Skin epidermis (tissue), 12 donors: ENCODE measurements around the gene BTBD9.

ENCODE experiments used
- H3K27ac ChIP-seq, 21 experiments: fragments of 200-600 bp; sonication (generic) in 11 of 21; one replicate each; pipeline ENCODE4 v1.5.0; 2020; ENCODE audit warnings: mild to moderate bottlenecking in 3 of 21, inconsistent platforms in 2 of 21, moderate library complexity in 2 of 21
- H3K4me3 ChIP-seq, 7 experiments: fragments of 200-600 bp; sonication (generic) in 2 of 7; one replicate each; pipeline ENCODE4 v1.5.0; 2020; ENCODE audit warnings: inconsistent platforms in 2 of 7, mild to moderate bottlenecking in 2 of 7, moderate library complexity in 1 of 7

The BTBD9 gene

DNA sequence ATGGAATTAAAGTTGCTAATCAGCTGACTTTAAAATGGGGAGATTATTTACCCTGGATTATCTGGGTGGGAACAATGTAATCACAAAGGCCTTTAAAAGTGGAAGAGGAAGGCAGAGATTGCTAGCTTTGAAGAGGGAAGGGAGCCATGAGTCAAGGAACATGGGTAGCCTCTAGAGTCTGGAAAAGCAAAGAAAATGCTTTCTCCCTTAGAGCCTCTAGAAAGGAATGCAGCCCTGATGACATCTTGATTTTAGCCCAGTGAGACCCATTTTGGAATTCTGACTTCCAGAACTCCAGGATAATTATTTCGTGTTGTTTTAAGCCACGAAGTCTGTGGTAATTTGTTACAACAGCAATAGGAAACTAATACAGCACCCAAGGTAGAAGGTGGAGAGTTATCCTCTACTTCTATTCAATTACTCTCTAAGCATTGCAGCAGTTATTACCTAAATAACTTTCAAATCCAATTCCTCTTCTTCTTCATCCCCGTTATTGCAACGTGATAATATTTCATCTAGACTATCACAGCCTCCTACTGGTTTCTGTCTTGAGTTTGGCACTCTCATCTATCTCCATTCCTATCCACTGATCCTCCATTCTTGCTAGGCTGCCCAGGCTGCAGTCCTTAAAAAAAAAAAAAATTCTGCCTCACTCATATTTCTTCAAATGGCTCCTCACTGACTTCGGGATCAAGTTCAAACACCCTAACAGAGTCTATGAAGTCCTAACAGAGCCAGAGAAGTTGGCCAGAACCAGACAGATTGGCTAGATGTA is 224.3 kb downstream of the BTBD9 start:
- H3K27ac ChIP-seq, result no peak overlapping the region
- no peak overlapping the region for H3K4me3 ChIP-seq

GRCh38 chr6:38413102-38413800 is 226.5 kb downstream of the BTBD9 start:
- Histone ChIP-seq H3K27ac (peak overlapping the region in 1 of 21 experiments; percentile 33), H3K4me3 (no peak overlapping the region)

GRCh38 chr6:38407192-38407591 is 232.5 kb downstream of the BTBD9 start:
- Histone ChIP-seq H3K27ac (no peak overlapping the region), H3K4me3 (no peak overlapping the region)

- H3K27ac ChIP-seq, result no peak overlapping the region
- no peak overlapping the region for H3K4me3 ChIP-seq
These were observed 233.6 kb downstream of the BTBD9 start for GRCh38 chr6:38406096-38406495.

DNA sequence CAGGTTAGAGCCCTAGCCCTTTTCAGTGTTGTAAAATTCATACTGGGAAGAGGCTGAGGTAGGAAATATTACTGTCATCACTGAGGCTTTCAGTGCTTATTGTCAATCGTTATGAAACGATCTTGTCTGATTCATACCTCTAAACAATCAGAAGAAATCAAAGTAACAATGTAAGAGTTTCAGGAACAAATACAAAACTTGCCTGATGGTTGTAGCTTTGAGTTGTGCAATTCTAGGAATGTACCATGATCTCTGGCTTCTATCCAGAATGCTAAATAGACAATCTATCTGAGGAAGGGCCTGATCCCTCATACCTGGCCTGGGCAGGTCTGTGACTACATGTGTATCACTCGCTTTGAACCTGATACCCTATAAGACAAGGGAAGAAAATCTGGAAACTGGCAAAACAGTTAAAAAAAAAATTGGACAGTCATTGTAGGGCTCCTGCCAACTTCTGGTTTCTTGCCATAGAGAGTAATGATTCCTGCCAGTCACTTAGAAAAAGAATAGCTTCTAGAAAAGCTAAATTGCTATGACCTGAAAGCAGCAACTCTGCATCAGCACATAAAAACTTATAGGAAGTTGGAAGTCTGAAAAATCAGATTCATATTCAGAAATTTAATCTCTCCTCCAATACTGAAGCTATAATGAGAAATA is 234.7 kb downstream of the BTBD9 start:
- Histone ChIP-seq H3K27ac (peak overlapping the region in 2 of 21 experiments; percentile 28 to 35), H3K4me3 (no peak overlapping the region)

DNA sequence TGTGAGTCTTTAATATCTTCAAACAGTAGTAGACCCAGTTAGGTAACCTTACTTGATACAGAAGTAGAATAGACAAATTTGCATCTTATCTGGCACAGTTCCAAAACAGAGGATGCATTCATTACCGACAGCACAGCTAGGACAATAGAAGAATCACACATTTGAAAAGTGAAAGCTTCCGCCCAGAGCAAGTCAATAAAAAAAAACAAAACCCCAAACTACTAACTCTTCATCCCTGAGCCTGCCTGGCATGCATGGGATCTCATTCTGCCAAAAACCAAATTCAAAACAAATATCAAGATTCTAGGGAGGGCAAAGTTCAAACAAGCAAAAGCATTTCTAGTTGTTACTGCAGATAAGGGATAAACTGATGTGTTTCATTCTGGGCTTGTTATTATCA is 235.4 kb downstream of the BTBD9 start:
- Histone ChIP-seq H3K27ac (peak overlapping the region in 3 of 21 experiments; percentile 17 to 35 (median 28)), H3K4me3 (no peak overlapping the region)

- H3K4me3 ChIP-seq, result no peak overlapping the region
- H3K27ac ChIP-seq, result no peak overlapping the region
These were observed 236.2 kb downstream of the BTBD9 start for GRCh38 chr6:38403548-38403947.

DNA sequence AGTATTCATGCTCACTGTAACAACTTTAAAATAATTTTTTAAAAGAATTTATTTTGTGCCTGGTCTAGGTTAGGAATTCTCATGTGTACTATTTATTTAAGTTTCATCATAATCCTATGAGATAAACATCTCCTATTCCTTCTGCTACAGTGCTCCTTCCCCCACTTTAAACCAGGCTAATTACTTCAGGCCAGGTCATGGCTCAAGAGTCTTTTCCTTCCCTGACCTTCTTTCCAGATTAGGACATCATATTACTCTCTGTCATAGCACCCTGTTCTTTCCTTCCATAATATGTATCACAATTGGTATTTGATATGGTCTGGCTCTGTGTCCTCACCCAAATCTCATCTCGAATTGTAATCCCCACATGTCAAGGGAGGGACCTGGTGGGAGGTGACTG is 239.0 kb downstream of the BTBD9 start:
- H3K4me3 ChIP-seq, result no peak overlapping the region
- no peak overlapping the region for H3K27ac ChIP-seq

GRCh38 chr6:38400101-38400500 is 239.6 kb downstream of the BTBD9 start:
- Histone ChIP-seq H3K27ac (no peak overlapping the region), H3K4me3 (no peak overlapping the region)

- Histone ChIP-seq H3K27ac (no peak overlapping the region), H3K4me3 (no peak overlapping the region)
These were observed 243.5 kb downstream of the BTBD9 start for GRCh38 chr6:38396209-38396608.

DNA sequence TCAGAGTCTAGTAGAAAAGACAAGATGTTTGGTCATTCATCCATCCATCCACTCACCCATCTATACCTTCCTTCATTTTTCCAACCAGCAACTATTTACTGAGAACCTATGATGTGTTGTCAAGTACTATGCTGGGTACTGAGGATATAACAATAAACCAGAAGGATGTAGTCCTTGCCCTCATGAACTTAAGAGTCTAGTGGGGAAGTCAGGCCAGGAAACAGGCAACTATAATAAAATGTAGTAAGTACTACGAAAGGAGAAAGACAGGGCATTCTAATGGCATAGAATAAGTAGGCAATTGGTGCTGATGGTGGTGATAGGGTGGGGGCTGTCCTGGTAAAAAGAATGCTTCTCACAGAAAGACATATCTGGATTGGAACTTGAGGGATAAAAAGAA is 245.7 kb downstream of the BTBD9 start:
- Histone ChIP-seq H3K27ac (no peak overlapping the region), H3K4me3 (no peak overlapping the region)

DNA sequence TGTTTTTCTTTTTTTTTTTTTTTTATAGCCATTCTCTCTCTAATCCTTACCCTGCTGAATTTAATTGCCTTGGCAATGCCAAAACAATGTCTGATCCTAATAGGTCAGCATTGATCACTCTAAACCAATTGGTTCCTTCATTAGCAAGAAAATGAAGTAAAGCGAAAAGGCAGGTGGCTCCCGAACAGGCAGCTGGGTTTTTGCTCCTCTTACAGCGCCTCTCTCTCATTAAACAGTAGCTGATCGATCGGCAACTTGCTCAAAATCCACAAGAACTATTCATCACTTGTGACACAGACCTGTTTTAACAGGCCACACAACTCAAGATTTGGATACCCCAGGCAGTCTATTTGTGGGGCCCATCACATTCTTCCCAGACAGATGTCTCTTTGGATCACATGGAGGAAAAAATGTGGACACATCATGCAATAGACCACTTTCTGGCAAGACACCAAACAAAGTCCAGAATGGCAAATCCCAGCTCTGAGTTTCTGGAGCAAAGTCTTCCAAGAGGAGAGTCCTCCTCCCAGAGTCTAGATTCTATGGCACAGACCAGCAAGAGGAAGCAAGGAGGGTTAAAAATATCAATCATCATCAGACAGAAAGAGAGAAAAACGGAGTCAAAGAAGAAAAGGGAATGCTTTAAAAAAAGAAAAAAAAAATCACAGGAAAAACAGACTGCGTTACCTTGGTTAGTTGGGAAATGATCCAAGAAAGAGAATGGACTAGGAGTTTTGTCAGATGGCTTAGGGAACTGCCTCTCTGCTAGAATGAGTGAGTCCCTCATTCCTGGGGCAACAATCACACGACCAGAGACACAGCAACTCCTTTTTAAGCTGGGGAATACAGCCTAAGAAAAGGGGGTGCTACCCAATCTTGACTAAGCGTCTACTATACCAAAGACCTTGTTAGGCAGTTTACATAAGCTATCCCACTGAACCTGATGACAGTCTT is 247.8 kb downstream of the BTBD9 start:
- Histone ChIP-seq H3K4me3 (no peak overlapping the region), H3K27ac (no peak overlapping the region)

DNA sequence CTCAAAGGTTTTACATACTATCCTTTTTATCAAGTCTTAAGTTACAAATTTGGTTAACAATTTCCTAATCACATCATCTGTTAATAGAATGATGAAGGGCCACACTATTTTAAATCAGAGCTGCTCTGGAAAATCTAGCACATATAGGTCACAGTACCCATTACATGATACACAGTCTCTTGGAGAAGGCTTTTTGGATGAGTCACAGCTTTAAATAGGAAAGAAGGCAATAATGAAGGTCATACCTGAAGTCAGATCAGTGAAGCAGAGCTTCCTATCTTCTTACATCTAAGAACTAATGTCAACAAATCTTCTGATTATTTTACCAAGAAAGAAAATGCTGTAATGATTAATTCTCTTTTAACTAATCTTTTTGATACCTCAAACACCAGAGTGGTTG is 248.5 kb downstream of the BTBD9 start:
- Histone ChIP-seq H3K27ac (no peak overlapping the region), H3K4me3 (no peak overlapping the region)

- H3K27ac ChIP-seq, result no peak overlapping the region
- no peak overlapping the region for H3K4me3 ChIP-seq
These were observed 249.9 kb downstream of the BTBD9 start for GRCh38 chr6:38389875-38390274.

- H3K4me3 ChIP-seq, result no peak overlapping the region
- peak overlapping the region in 3 of 21 experiments; percentile 2 to 15 (median 9) for H3K27ac ChIP-seq
These were observed 251.8 kb downstream of the BTBD9 start for GRCh38 chr6:38387971-38388370.

DNA sequence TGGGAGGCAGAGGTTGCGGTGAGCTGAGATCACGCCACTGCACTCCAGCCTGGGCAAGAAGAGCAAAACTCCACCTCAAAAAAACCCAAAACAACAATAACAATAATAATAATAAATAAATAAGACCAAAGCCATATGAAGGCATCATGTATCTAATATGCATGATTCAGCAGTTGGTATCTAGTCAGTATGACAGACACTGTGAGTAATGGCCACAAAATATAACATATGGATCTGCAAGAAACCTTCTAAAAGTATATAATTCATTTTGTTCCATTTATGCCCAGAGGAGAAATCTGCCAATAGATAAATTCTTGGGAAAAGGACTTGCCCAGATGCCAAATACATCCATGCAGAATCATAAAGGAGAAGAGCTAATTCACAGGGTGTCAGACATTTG is 252.3 kb downstream of the BTBD9 start:
- H3K27ac ChIP-seq, result peak overlapping the region in 1 of 21 experiments; percentile 15
- no peak overlapping the region for H3K4me3 ChIP-seq

DNA sequence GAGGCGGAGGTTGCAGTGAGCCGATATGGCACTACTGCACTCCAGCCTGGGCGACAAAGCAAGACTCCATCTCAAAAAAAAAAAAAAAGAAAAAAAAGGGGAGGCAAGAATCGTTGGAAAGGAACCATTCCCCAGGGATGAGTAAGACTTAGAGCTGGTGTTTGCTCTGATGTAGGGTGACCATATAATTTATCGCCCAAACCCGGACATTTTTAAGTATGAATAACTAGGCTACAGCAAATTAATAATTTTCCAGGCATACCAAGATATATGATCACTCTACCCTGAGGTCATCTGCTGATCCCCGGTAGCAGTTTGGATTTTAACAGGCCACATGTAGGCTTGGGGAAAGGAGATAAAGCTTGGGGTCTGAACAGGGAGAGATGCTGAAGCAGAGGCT is 260.9 kb downstream of the BTBD9 start:
- Histone ChIP-seq H3K27ac (no peak overlapping the region), H3K4me3 (no peak overlapping the region)

GRCh38 chr6:38375937-38376336 is 263.8 kb downstream of the BTBD9 start:
- Histone ChIP-seq H3K4me3 (no peak overlapping the region), H3K27ac (no peak overlapping the region)

DNA sequence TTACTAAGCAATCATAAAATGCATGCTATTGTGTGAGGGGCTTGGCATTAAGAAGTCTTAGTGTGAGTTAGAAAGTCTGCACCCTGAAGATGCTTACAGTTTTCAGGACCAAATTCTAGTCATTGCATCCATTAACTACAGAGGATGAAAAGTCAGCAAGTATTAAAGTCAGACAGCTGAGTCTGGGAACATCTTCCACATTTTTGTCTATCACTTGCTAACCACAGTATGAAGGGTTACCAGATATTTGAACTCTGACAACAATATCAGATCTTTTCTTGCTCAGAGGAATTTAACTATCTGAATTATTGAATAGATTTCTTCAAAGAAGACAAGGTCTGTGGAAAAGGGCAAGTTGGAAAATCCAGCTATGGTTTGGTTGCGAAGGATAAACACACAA is 264.4 kb downstream of the BTBD9 start:
- Histone ChIP-seq H3K4me3 (no peak overlapping the region), H3K27ac (no peak overlapping the region)

GRCh38 chr6:38371881-38372280 is 267.8 kb downstream of the BTBD9 start:
- H3K4me3 ChIP-seq, result no peak overlapping the region
- no peak overlapping the region for H3K27ac ChIP-seq
